ENCODE data around the gene GPBP1L1. TPM values are rescaled to one million over a fixed set of nuclear protein-coding genes. Genes with fewer than 3 reads are reported as not detected.

Gene GPBP1L1
- total RNA-seq, 1 experiment from 2014 or later = 110 TPM

DNA sequence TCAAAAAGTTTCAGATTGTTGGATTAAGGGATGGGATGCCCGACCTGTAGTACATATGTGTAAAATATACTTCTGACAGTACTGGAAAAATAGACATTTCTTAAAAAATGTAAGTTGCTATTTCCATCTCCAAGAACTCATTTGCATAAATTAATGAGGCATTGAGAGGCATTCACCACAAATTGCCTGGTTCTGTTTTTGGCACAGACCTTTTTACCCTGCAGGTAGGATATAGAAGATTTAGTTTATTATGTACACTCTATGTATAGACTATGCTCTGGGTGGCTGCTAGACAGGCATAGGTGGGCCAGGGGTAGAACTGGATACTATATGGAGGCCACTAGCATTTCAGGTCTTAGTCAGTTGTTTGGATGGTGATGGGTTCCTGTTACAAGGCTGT, 70.4 kb downstream of the GPBP1L1 start:
- Histone ChIP-seq H4K20me1 (ENCODE audit: insufficient read depth) (peaks cover 5% of the 10 kb centered on the region; the same call in 1 of the 2 replicates), H3K36me3 (ENCODE audit: control insufficient read depth in 1 of 2, insufficient read depth in 2 of 2, low read length in 2 of 2) (peaks cover 33 to 58% of the 10 kb centered on the region in 2 experiments), H3K4me2 (ENCODE audit: low read length) (no peak overlapping the region), H3K27ac (ENCODE audit: low read depth, low read length) (no peak overlapping the region), H3K79me2 (ENCODE audit: insufficient read depth, low read length) (peaks cover 28% of the 10 kb centered on the region), H3K9me2 (ENCODE audit: insufficient read depth) (no peaks in the 10 kb centered on the region), H3K9ac (ENCODE audit: low read length) (no peak overlapping the region), H3K9me3 (ENCODE audit: control insufficient read depth in 1 of 2, insufficient read depth in 1 of 2, low read depth in 1 of 2, low read length in 2 of 2) (no peaks in the 10 kb centered on the region), H3K27me3 (ENCODE audit: insufficient read depth, low read length) (no peaks in the 10 kb centered on the region), H3K4me1 (ENCODE audit: control insufficient read depth in 1 of 2, insufficient read depth in 2 of 2, low read length in 2 of 2) (no peaks in the 10 kb centered on the region), H2AFZ (ENCODE audit: low read depth, low read length, poor library complexity, severe bottlenecking) (no peak overlapping the region), H3K4me3 (replicated peaks in 1 of 2; ENCODE audit: low read depth in 1 of 2, low read length in 2 of 2) (no peak overlapping the region)
- RAD21 ChIA-PET (ENCODE audit: low non-redundant PET in 1 of 2, low total read pairs in 2 of 2, uncharacterized antibody in 2 of 2, unreplicated experiment in 2 of 2) = no interaction called here
- intact Hi-C loops (cut with micrococcal nuclease) = no loop called here
- no peak for DNase-seq (ENCODE audit: low read depth, low spot score)
- POLR2A ChIA-PET = no interaction called here
- CTCF ChIA-PET = no interaction called here
- no TSS peak for BruUV-seq (replicated peaks)
- no peak for TF ChIP-seq SRF (IDR thresholded peaks at IDR 0.05; ENCODE audit: low read depth)
- no peak for TF ChIP-seq EZH2phosphoT487 (IDR thresholded peaks at IDR 0.05; ENCODE audit: borderline replicate concordance)
- no peak for TF ChIP-seq ELF1 (IDR thresholded peaks at IDR 0.05; ENCODE audit: borderline replicate concordance, low read depth)
- TF ChIP-seq YY1 (IDR thresholded peaks at IDR 0.05; ENCODE audit: extremely low read depth, insufficient replicate concordance, low read depth, low read length) = no peak
- TF ChIP-seq TCF7L2 (IDR thresholded peaks at IDR 0.05; ENCODE audit: borderline replicate concordance, extremely low read depth, insufficient read depth, insufficient read length) = no peak
- no peak for TF ChIP-seq RAD21 (IDR thresholded peaks at IDR 0.05; ENCODE audit: low read depth)
- TF ChIP-seq EZH2 (IDR thresholded peaks at IDR 0.05) = no peak
- TF ChIP-seq ZFX (IDR thresholded peaks at IDR 0.05) = no peak
- TF ChIP-seq CTCF (IDR thresholded peaks at IDR 0.05 in 2 of 3, conservative IDR thresholded peaks at IDR 0.05 in 1 of 3; ENCODE audit: borderline replicate concordance in 1 of 3, insufficient read depth in 1 of 3, low read depth in 2 of 3, low read length in 2 of 3) = no peak
- TF ChIP-seq, protein P1, sequence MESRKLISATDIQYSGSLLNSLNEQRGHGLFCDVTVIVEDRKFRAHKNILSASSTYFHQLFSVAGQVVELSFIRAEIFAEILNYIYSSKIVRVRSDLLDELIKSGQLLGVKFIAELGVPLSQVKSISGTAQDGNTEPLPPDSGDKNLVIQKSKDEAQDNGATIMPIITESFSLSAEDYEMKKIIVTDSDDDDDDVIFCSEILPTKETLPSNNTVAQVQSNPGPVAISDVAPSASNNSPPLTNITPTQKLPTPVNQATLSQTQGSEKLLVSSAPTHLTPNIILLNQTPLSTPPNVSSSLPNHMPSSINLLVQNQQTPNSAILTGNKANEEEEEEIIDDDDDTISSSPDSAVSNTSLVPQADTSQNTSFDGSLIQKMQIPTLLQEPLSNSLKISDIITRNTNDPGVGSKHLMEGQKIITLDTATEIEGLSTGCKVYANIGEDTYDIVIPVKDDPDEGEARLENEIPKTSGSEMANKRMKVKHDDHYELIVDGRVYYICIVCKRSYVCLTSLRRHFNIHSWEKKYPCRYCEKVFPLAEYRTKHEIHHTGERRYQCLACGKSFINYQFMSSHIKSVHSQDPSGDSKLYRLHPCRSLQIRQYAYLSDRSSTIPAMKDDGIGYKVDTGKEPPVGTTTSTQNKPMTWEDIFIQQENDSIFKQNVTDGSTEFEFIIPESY (IDR thresholded peaks at IDR 0.05; ENCODE audit: extremely low read depth, insufficient replicate concordance, low read length) = no peak
- no peak for TF ChIP-seq SIN3A (IDR thresholded peaks at IDR 0.05; ENCODE audit: low read depth)
- TF ChIP-seq MAX (IDR thresholded peaks at IDR 0.05) = no peak
- TF ChIP-seq EGR1 (IDR thresholded peaks at IDR 0.05; ENCODE audit: low read depth) = no peak
- no peak for ATAC-seq

All from HCT116 (cell line).